ENCODE data around the gene CAPRIN2.

The CAPRIN2 gene

GRCh38 chr12:30783946-30784345 lies 29.2 kb upstream of the CAPRIN2 start:
- no peak overlapping the region for H3K4me3 ChIP-seq (ENCODE audit: low read depth, low read length)
- TF ChIP-seq CTCF (IDR thresholded peaks at IDR 0.05; ENCODE audit: low read depth, low read length), result no peak
- in situ Hi-C loops (cut with HindIII; ENCODE audit: low sequenced_read_pairs), result no loop called here
- DNase-seq (ENCODE audit: low read depth, low spot score), result no peak

- H3K4me3 ChIP-seq (ENCODE audit: low read depth, low read length), result no peak overlapping the region
- no peak for TF ChIP-seq CTCF (IDR thresholded peaks at IDR 0.05; ENCODE audit: low read depth, low read length)
- in situ Hi-C loops (cut with HindIII; ENCODE audit: low sequenced_read_pairs), result no loop called here
- DNase-seq (ENCODE audit: low read depth, low spot score), result no peak
Observed at GRCh38 chr12:30782316-30783173, 27.8 kb upstream of the CAPRIN2 start.

GRCh38 chr12:30779578-30779977 lies 24.8 kb upstream of the CAPRIN2 start:
- in situ Hi-C loops (cut with HindIII; ENCODE audit: low sequenced_read_pairs), result no loop called here
- no peak for DNase-seq (ENCODE audit: low read depth, low spot score)
- no peak overlapping the region for H3K4me3 ChIP-seq (ENCODE audit: low read depth, low read length)
- no peak for TF ChIP-seq CTCF (IDR thresholded peaks at IDR 0.05; ENCODE audit: low read depth, low read length)

GRCh38 chr12:30779178-30779577 lies 24.4 kb upstream of the CAPRIN2 start:
- DNase-seq (ENCODE audit: low read depth, low spot score), result no peak
- no peak for TF ChIP-seq CTCF (IDR thresholded peaks at IDR 0.05; ENCODE audit: low read depth, low read length)
- in situ Hi-C loops (cut with HindIII; ENCODE audit: low sequenced_read_pairs), result no loop called here
- no peak overlapping the region for H3K4me3 ChIP-seq (ENCODE audit: low read depth, low read length)

GRCh38 chr12:30774599-30774998 lies 19.8 kb upstream of the CAPRIN2 start:
- in situ Hi-C loops (cut with HindIII; ENCODE audit: low sequenced_read_pairs), result no loop called here
- no peak for TF ChIP-seq CTCF (IDR thresholded peaks at IDR 0.05; ENCODE audit: low read depth, low read length)
- no peak for DNase-seq (ENCODE audit: low read depth, low spot score)
- H3K4me3 ChIP-seq (ENCODE audit: low read depth, low read length), result no peak overlapping the region

- no peak for TF ChIP-seq CTCF (IDR thresholded peaks at IDR 0.05; ENCODE audit: low read depth, low read length)
- H3K4me3 ChIP-seq (ENCODE audit: low read depth, low read length), result no peak overlapping the region
- in situ Hi-C loops (cut with HindIII; ENCODE audit: low sequenced_read_pairs), result no loop called here
- DNase-seq (ENCODE audit: low read depth, low spot score), result no peak
Observed at GRCh38 chr12:30769802-30770201, 15.1 kb upstream of the CAPRIN2 start.

All from astrocyte of the spinal cord (primary cell).